SU-DHL-6 (cell line): Measurements from ENCODE around the gene MED8.

Source experiments
- H2AFZ ChIP-seq: fragments of 200-600 bp; sonication (generic); 2 replicates; pipeline ENCODE4 v1.6.1; 2014; ENCODE audit warnings: low read depth, mild to moderate bottlenecking, moderate library complexity, mixed read lengths, antibody characterized with exemption, low read length; ENCODE audit not compliant: severe bottlenecking
- H3F3A ChIP-seq: fragments of 200-600 bp; shearing (Covaris generic); 2 replicates; pipeline ENCODE4 v1.6.0; 2016; ENCODE audit warnings: antibody characterized with exemption, mild to moderate bottlenecking; ENCODE audit not compliant: insufficient read depth
- H3K27ac ChIP-seq: fragments of 200-600 bp; sonication (generic); 2 replicates; pipeline ENCODE4 v1.5.1; 2016; ENCODE audit warnings: low read depth, mild to moderate bottlenecking, low read length, moderate library complexity, mixed read lengths
- H3K27me3 ChIP-seq: fragments of 200-600 bp; sonication (generic), shearing (Covaris generic); 2 replicates; pipeline ENCODE4 v1.6.0; 2014; ENCODE audit warnings: mild to moderate bottlenecking, low read length
- H3K36me3 ChIP-seq: fragments of 200-600 bp; sonication (generic); 2 replicates; pipeline ENCODE4 v1.6.1; 2014; ENCODE audit warnings: mild to moderate bottlenecking, low read length, mixed read lengths
- H3K4me2 ChIP-seq: fragments of 300-600, 200-600 bp; shearing (Covaris generic), sonication (generic); 2 replicates; pipeline ENCODE4 v1.6.0; 2014; ENCODE audit warnings: low read length, low read depth, mild to moderate bottlenecking; ENCODE audit not compliant: poor library complexity, severe bottlenecking
- H3K4me3 ChIP-seq: fragments of 200-600 bp; sonication (generic); 2 replicates; pipeline ENCODE4 v1.5.1; 2014; ENCODE audit warnings: antibody characterized with exemption, low read length, mild to moderate bottlenecking, mixed read lengths; ENCODE audit not compliant: insufficient read depth, poor library complexity, severe bottlenecking
- H3K79me2 ChIP-seq: fragments of 200-600 bp; sonication (generic); 2 replicates; pipeline ENCODE4 v1.6.1; 2014; ENCODE audit warnings: mild to moderate bottlenecking, low read length, moderate library complexity; ENCODE audit not compliant: insufficient read depth
- H3K9ac ChIP-seq: fragments of 200-600 bp; sonication (generic); 2 replicates; pipeline ENCODE4 v1.7.0; 2014; ENCODE audit warnings: mild to moderate bottlenecking, low read length
- H3K9me2 ChIP-seq: fragments of 200-600 bp; sonication (generic); replicated peaks from 2 replicates; pipeline ENCODE4 v1.6.1; 2014; ENCODE audit warnings: low read length; ENCODE audit not compliant: insufficient read depth
- H3K9me3 ChIP-seq: fragments of 200-600 bp; sonication (generic); 2 replicates; pipeline ENCODE4 v1.6.1; 2014; ENCODE audit warnings: low read length, mixed read lengths; ENCODE audit not compliant: insufficient read depth
- H4K20me1 ChIP-seq: fragments of 200-600 bp; sonication (generic); 2 replicates; pipeline ENCODE4 v1.6.1; 2014; ENCODE audit warnings: low read depth, mild to moderate bottlenecking, antibody characterized with exemption, low read length, moderate library complexity, mixed read lengths
- CTCF ChIP-seq: fragments of 200-600 bp; sonication (generic); IDR thresholded peaks from one replicate; pipeline ENCODE4 v1.5.1; 2017; ENCODE audit warnings: antibody characterized with exemption, mild to moderate bottlenecking, low read length, moderate library complexity; ENCODE audit not compliant: insufficient read depth, poor library complexity, severe bottlenecking
- EZH2phosphoT487 ChIP-seq: fragments of 200-600 bp; sonication (generic), shearing (Covaris generic); conservative IDR thresholded peaks from 2 replicates; pipeline ENCODE4 v1.6.1; 2018; ENCODE audit warnings: mild to moderate bottlenecking, antibody characterized with exemption, low read length, moderate library complexity, mixed read lengths

The MED8 gene

GRCh38 chr1:43423672-43424550 is 34.3 kb upstream of the MED8 start:
- no peak overlapping the region for H3K27ac ChIP-seq
- H3K36me3 ChIP-seq, result no peaks in the 10 kb centered on the region
- H4K20me1 ChIP-seq, result no peaks in the 10 kb centered on the region
- no peak for TF ChIP-seq EZH2phosphoT487
- no peak for TF ChIP-seq CTCF
- H3K9ac ChIP-seq, result no peak overlapping the region
- no peaks in the 10 kb centered on the region for H3K79me2 ChIP-seq
- no peaks in the 10 kb centered on the region for H3K27me3 ChIP-seq
- no peak overlapping the region for H3K4me3 ChIP-seq
- no peak overlapping the region for H2AFZ ChIP-seq
- H3F3A ChIP-seq, result no peaks in the 10 kb centered on the region
- H3K9me2 ChIP-seq, result no peaks in the 10 kb centered on the region
- H3K4me2 ChIP-seq, result no peak overlapping the region
- H3K9me3 ChIP-seq, result no peaks in the 10 kb centered on the region

GRCh38 chr1:43422995-43423671 is 33.5 kb upstream of the MED8 start:
- Histone ChIP-seq H3K27ac (no peak overlapping the region), H3K9me2 (no peaks in the 10 kb centered on the region), H3K4me3 (no peak overlapping the region), H3K79me2 (no peaks in the 10 kb centered on the region), H4K20me1 (no peaks in the 10 kb centered on the region), H3K9me3 (no peaks in the 10 kb centered on the region), H3K4me2 (no peak overlapping the region), H3F3A (no peaks in the 10 kb centered on the region), H2AFZ (no peak overlapping the region), H3K9ac (no peak overlapping the region), H3K27me3 (no peaks in the 10 kb centered on the region), H3K36me3 (no peaks in the 10 kb centered on the region)
- TF ChIP-seq CTCF, result no peak
- no peak for TF ChIP-seq EZH2phosphoT487

GRCh38 chr1:43421976-43422750 is 32.6 kb upstream of the MED8 start:
- H3K79me2 ChIP-seq, result no peaks in the 10 kb centered on the region
- H3F3A ChIP-seq, result no peaks in the 10 kb centered on the region
- H3K9ac ChIP-seq, result no peak overlapping the region
- no peaks in the 10 kb centered on the region for H3K9me3 ChIP-seq
- H2AFZ ChIP-seq, result no peak overlapping the region
- H3K27me3 ChIP-seq, result no peaks in the 10 kb centered on the region
- no peaks in the 10 kb centered on the region for H3K9me2 ChIP-seq
- H3K36me3 ChIP-seq, result no peaks in the 10 kb centered on the region
- H4K20me1 ChIP-seq, result no peaks in the 10 kb centered on the region
- no peak overlapping the region for H3K27ac ChIP-seq
- H3K4me3 ChIP-seq, result no peak overlapping the region
- TF ChIP-seq CTCF (no peak), EZH2phosphoT487 (no peak)
- H3K4me2 ChIP-seq, result no peak overlapping the region
